Lower lobe of right lung (tissue), 2 donors: ENCODE measurements around the gene RGS11. TPM values are rescaled to one million over a fixed set of nuclear protein-coding genes. Genes with fewer than 3 reads are reported as not detected.
A peak's percentile ranks its signal among the peaks of the same experiment; 100 is the strongest.

ENCODE experiments used
- ATAC-seq, 2 donors: fragments of 200-7000 bp; cut with Tn5 transposase; one replicate each; pipeline ENCODE4 v1.9.1; 2020 to 2022; ENCODE audit warnings: mild to moderate bottlenecking in 2 of 2, moderate library complexity in 2 of 2
- DNase-seq: peaks from one replicate; pipeline ENCODE4 v3.0.0-alpha.2; 2020
- H3K27ac ChIP-seq: fragments of 200-600 bp; one replicate; pipeline ENCODE4 v1.8.0; 2022
- H3K27me3 ChIP-seq: fragments of 200-600 bp; one replicate; pipeline ENCODE4 v1.8.0; 2022; ENCODE audit warnings: low read depth
- H3K36me3 ChIP-seq: fragments of 200-600 bp; one replicate; pipeline ENCODE4 v1.8.0; 2022; ENCODE audit warnings: mild to moderate bottlenecking
- H3K4me1 ChIP-seq: fragments of 200-600 bp; one replicate; pipeline ENCODE4 v1.8.0; 2022
- H3K4me3 ChIP-seq: fragments of 200-600 bp; one replicate; pipeline ENCODE4 v1.8.0; 2022; ENCODE audit warnings: mild to moderate bottlenecking
- H3K9me3 ChIP-seq: fragments of 200-600 bp; one replicate; pipeline ENCODE4 v1.8.0; 2022
- CTCF ChIP-seq: fragments of 200-600 bp; IDR thresholded peaks from one replicate; pipeline ENCODE4 v1.8.0; 2022; ENCODE audit warnings: antibody characterized with exemption, mild to moderate bottlenecking
- intact Hi-C: fragments of 100-400 bp; cut with DNase I; formaldehyde crosslinking; loops from one replicate; pipeline ENCODE4 v1.11.0; 2022
- long read RNA-seq: library from polyadenylated mRNA; unstranded; transcript quantifications from one replicate; pipeline ENCODE4 v2.0.0, GENCODE V29; 2021
- total RNA-seq: library from RNA; stranded (reverse); fragmentation: NEBNext Ultra II Directional; extraction: Animal tissue kit (Norgen Biotek cat#: 25700); gene quantifications from one replicate; pipeline ENCODE4 v1.2.1, GENCODE V29; 2021
- donor health status: DM: no; HTN: yes; CAD: no; lungs with severe emphysema.

RGS11 gene
- total RNA-seq, result 8.2 TPM
- long read RNA-seq, partial matches to known transcripts, result 2 of 7 reads
- long read RNA-seq, other reads (novel, unspliced or antisense), result 4 of 7 reads

- DNase-seq, result no peak
- peak in 1 of 2 donors; percentile 17 for ATAC-seq
- H3K4me3 ChIP-seq, result peak within 1 kb of the TSS; percentile 58
- intact Hi-C loops, result no loop called here
- H3K27ac ChIP-seq, result no peak within 1 kb of the TSS
- peaks cover 41% of the 10 kb centered on the region for H3K27me3 ChIP-seq
- H3K4me1 ChIP-seq, result peaks cover 10% of the 10 kb centered on the region
- H3K36me3 ChIP-seq, result no peaks in the 10 kb centered on the region
- H3K9me3 ChIP-seq, result no peaks in the 10 kb centered on the region
- TF ChIP-seq CTCF, result no peak
Measured at GRCh38 chr16:275786-276232, at the start of gene RGS11. Gene RGS11 (minus strand): TSS chr16:275944. CDS start chr16:275911, 33 bp downstream.

GRCh38 chr16:324451-325334, 48.9 kb upstream of the RGS11 start:
- intact Hi-C loops, result no loop called here
- TF ChIP-seq CTCF, result no peak
- peak overlapping the region; percentile 89 for H3K27ac ChIP-seq

GRCh38 chr16:324201-324450, 48.4 kb upstream of the RGS11 start:
- Histone ChIP-seq H3K4me3 (no peak overlapping the region), H3K4me1 (peaks cover 53% of the 10 kb centered on the region), H3K27me3 (no peaks in the 10 kb centered on the region), H3K9me3 (no peaks in the 10 kb centered on the region), H3K27ac (no peak overlapping the region), H3K36me3 (peaks cover under 1% of the 10 kb centered on the region)
- ATAC-seq (no peak), DNase-seq (no peak)
- intact Hi-C loops, result no loop called here
- TF ChIP-seq CTCF, result no peak

More at GRCh38 chr16:324451-325334, 48.9 kb upstream of the RGS11 start:
- no peaks in the 10 kb centered on the region for H3K27me3 ChIP-seq
- no peak for ATAC-seq
- no peaks in the 10 kb centered on the region for H3K9me3 ChIP-seq
- peaks cover 53% of the 10 kb centered on the region for H3K4me1 ChIP-seq
- no peak for DNase-seq
- no peaks in the 10 kb centered on the region for H3K36me3 ChIP-seq
- peak overlapping the region; percentile 40 for H3K4me3 ChIP-seq

GRCh38 chr16:322476-323143, 46.9 kb upstream of the RGS11 start:
- ATAC-seq (no peak), DNase-seq (no peak)
- intact Hi-C loops, result no loop called here
- H3K27me3 ChIP-seq, result no peaks in the 10 kb centered on the region
- peaks cover 11% of the 10 kb centered on the region for H3K36me3 ChIP-seq
- no peak overlapping the region for H3K27ac ChIP-seq
- H3K9me3 ChIP-seq, result no peaks in the 10 kb centered on the region
- no peak for TF ChIP-seq CTCF
- H3K4me1 ChIP-seq, result peaks cover 39% of the 10 kb centered on the region
- no peak overlapping the region for H3K4me3 ChIP-seq

GRCh38 chr16:321532-321931, 45.8 kb upstream of the RGS11 start:
- Histone ChIP-seq H3K9me3 (no peaks in the 10 kb centered on the region), H3K4me3 (no peak overlapping the region), H3K27me3 (no peaks in the 10 kb centered on the region), H3K4me1 (peaks cover 28% of the 10 kb centered on the region), H3K27ac (no peak overlapping the region), H3K36me3 (peaks cover 11% of the 10 kb centered on the region)
- ATAC-seq, result no peak
- intact Hi-C loops, result no loop called here
- no peak for TF ChIP-seq CTCF
- DNase-seq, result no peak
